IPS-20b (cell line): ENCODE measurements around the gene SMPDL3B.
A peak's percentile ranks its signal among the peaks of the same experiment; 100 is the strongest.

Experiments used
- H3K27ac ChIP-seq: one replicate; pipeline ENCODE4 v1.5.1; 2013; ENCODE audit warnings: low read length
- H3K27me3 ChIP-seq: 2 replicates; pipeline ENCODE4 v1.6.1; 2013; ENCODE audit warnings: mild to moderate bottlenecking, low read length, inconsistent platforms; ENCODE audit not compliant: insufficient read depth
- H3K36me3 ChIP-seq: 2 replicates; pipeline ENCODE4 v1.6.1; 2013; ENCODE audit warnings: low read depth, mild to moderate bottlenecking, inconsistent platforms, low read length, moderate library complexity; ENCODE audit not compliant: insufficient read depth
- H3K4me1 ChIP-seq: 2 replicates; pipeline ENCODE4 v1.6.1; 2013; ENCODE audit warnings: mild to moderate bottlenecking, control low read depth, inconsistent platforms, low read length, moderate library complexity; ENCODE audit not compliant: insufficient read depth
- H3K4me3 ChIP-seq: 2 replicates; pipeline ENCODE4 v1.5.1; 2013; ENCODE audit warnings: mild to moderate bottlenecking, low read length, inconsistent platforms
- H3K9ac ChIP-seq: 2 replicates; pipeline ENCODE4 v1.6.1; 2013; ENCODE audit warnings: low read depth, mild to moderate bottlenecking, inconsistent platforms, low read length, moderate library complexity
- H3K9me3 ChIP-seq: 2 replicates; pipeline ENCODE4 v1.6.1; 2013; ENCODE audit warnings: mild to moderate bottlenecking, low read depth, low read length, inconsistent platforms; ENCODE audit not compliant: insufficient read depth

SMPDL3B gene

GRCh38 chr1:27941671-27942540, 7.1 kb downstream of the SMPDL3B start:
- Histone ChIP-seq H3K36me3 (peaks cover 60% of the 10 kb centered on the region), H3K4me1 (peaks cover 20% of the 10 kb centered on the region), H3K9me3 (no peaks in the 10 kb centered on the region), H3K27me3 (no peaks in the 10 kb centered on the region), H3K27ac (no peak overlapping the region), H3K9ac (no peak overlapping the region), H3K4me3 (no peak overlapping the region)

DNA sequence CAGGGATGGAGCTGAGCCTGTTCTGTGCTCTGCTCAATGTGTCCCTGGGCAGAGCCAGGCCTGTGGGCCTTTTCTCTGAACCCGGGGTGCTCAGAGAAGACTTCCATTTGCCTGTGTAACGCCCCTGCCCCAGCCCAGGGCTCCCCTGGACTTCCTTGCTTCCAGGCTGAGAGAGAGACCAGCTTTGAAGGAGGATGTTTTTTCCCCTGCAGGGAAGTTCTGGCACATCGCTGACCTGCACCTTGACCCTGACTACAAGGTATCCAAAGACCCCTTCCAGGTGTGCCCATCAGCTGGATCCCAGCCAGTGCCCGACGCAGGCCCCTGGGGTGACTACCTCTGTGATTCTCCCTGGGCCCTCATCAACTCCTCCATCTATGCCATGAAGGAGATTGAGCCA, 10.2 kb downstream of the SMPDL3B start:
- H3K27me3 ChIP-seq: no peaks in the 10 kb centered on the region
- H3K9ac ChIP-seq: no peak overlapping the region
- H3K4me1 ChIP-seq: peaks cover 1% of the 10 kb centered on the region; the same call in 1 of the 2 replicates
- H3K36me3 ChIP-seq: peaks cover 79% of the 10 kb centered on the region
- H3K9me3 ChIP-seq: no peaks in the 10 kb centered on the region
- H3K27ac ChIP-seq: no peak overlapping the region
- H3K4me3 ChIP-seq: no peak overlapping the region

DNA sequence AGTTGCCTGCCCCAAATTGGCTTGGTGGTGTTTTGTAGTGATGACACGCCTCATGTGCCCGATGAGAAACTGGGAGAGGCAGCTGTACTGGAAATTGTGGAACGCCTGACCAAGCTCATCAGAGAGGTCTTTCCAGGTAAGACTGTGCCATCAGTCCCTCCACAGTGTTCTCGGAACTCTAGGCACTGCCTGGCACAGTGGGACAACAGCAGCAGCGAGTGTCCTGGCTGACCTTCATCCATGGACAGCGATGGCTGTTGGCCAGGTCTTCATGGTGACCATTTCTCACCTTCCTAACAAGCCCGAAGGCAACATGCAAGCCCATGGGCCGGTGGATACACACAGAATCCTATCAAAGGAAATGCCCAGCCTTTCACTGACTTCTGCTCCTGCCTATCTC, 14.2 kb downstream of the SMPDL3B start:
- peaks cover 83% of the 10 kb centered on the region for H3K36me3 ChIP-seq
- H3K9ac ChIP-seq: no peak overlapping the region
- no peak overlapping the region for H3K4me3 ChIP-seq

DNA sequence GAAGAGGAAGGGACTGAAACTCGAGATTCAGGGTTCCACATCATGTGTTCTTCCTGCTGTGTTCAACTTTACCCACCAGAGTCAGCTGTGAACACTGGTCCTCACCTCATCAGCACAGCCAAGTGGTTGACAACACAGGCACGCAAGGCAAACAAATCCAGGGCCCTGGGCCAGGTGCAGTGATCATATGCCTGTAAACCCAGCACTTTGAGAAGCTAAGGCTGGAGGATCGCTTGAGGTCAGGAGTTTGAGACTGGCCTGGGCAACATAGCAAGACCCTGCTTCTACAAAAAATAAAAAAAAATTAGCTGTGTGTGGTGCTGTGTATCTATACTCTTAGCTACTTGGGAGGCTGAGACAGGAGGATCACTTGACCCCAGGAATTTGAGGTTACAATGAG, 16.6 kb downstream of the SMPDL3B start:
- no peaks in the 10 kb centered on the region for H3K4me1 ChIP-seq
- peaks cover 83% of the 10 kb centered on the region for H3K36me3 ChIP-seq
- H3K27me3 ChIP-seq: no peaks in the 10 kb centered on the region

More for the DNA sequence above, 14.2 kb downstream of the SMPDL3B start:
- Histone ChIP-seq H3K4me1 (no peaks in the 10 kb centered on the region), H3K9me3 (no peaks in the 10 kb centered on the region), H3K27me3 (no peaks in the 10 kb centered on the region), H3K27ac (no peak overlapping the region)

GRCh38 chr1:27952147-27952546, 17.3 kb downstream of the SMPDL3B start:
- no peak overlapping the region for H3K9ac ChIP-seq

More for the DNA sequence above, 16.6 kb downstream of the SMPDL3B start:
- H3K9ac ChIP-seq: no peak overlapping the region
- no peak overlapping the region for H3K4me3 ChIP-seq
- no peaks in the 10 kb centered on the region for H3K9me3 ChIP-seq
- no peak overlapping the region for H3K27ac ChIP-seq

GRCh38 chr1:27954186-27954585, 19.4 kb downstream of the SMPDL3B start:
- H3K9me3 ChIP-seq: no peaks in the 10 kb centered on the region
- peaks cover 80% of the 10 kb centered on the region for H3K36me3 ChIP-seq
- no peak overlapping the region for H3K9ac ChIP-seq
- H3K27me3 ChIP-seq: no peaks in the 10 kb centered on the region
- H3K4me1 ChIP-seq: no peaks in the 10 kb centered on the region
- H3K27ac ChIP-seq: no peak overlapping the region
- no peak overlapping the region for H3K4me3 ChIP-seq

More at GRCh38 chr1:27952147-27952546, 17.3 kb downstream of the SMPDL3B start:
- Histone ChIP-seq H3K27ac (no peak overlapping the region), H3K4me3 (no peak overlapping the region), H3K36me3 (peaks cover 80% of the 10 kb centered on the region), H3K4me1 (no peaks in the 10 kb centered on the region), H3K27me3 (no peaks in the 10 kb centered on the region), H3K9me3 (no peaks in the 10 kb centered on the region)

GRCh38 chr1:27955076-27955475, 20.3 kb downstream of the SMPDL3B start:
- Histone ChIP-seq H3K4me3 (no peak overlapping the region), H3K9ac (no peak overlapping the region), H3K27ac (no peak overlapping the region), H3K27me3 (no peaks in the 10 kb centered on the region), H3K36me3 (peaks cover 71% of the 10 kb centered on the region), H3K9me3 (no peaks in the 10 kb centered on the region), H3K4me1 (no peaks in the 10 kb centered on the region)

- Histone ChIP-seq H3K36me3 (peaks cover 59% of the 10 kb centered on the region), H3K9me3 (no peaks in the 10 kb centered on the region), H3K27ac (no peak overlapping the region), H3K4me3 (no peak overlapping the region), H3K9ac (no peak overlapping the region), H3K27me3 (no peaks in the 10 kb centered on the region), H3K4me1 (0 out of 2 replicates have a peak, but pooled peaks cover 5% of the 10 kb centered on the region)
These were observed 22.0 kb downstream of the SMPDL3B start for GRCh38 chr1:27956761-27957160.

- H3K9me3 ChIP-seq: no peaks in the 10 kb centered on the region
- H3K4me3 ChIP-seq: no peak overlapping the region
- no peaks in the 10 kb centered on the region for H3K27me3 ChIP-seq
- H3K4me1 ChIP-seq: 0 out of 2 replicates have a peak, but pooled peaks cover 5% of the 10 kb centered on the region
- no peak overlapping the region for H3K27ac ChIP-seq
- H3K9ac ChIP-seq: no peak overlapping the region
- H3K36me3 ChIP-seq: peaks cover 51% of the 10 kb centered on the region
These were observed 22.9 kb downstream of the SMPDL3B start for GRCh38 chr1:27957655-27958054.

DNA sequence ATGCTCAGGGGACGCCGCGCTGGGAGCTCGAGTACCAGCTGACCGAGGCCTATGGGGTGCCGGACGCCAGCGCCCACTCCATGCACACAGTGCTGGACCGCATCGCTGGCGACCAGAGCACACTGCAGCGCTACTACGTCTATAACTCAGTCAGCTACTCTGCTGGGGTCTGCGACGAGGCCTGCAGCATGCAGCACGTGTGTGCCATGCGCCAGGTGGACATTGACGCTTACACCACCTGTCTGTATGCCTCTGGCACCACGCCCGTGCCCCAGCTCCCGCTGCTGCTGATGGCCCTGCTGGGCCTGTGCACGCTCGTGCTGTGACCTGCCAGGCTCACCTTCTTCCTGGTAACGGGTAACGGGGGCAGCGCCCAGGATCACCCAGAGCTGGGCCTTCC, 23.7 kb downstream of the SMPDL3B start:
- no peak overlapping the region for H3K27ac ChIP-seq
- no peaks in the 10 kb centered on the region for H3K9me3 ChIP-seq
- H3K27me3 ChIP-seq: no peaks in the 10 kb centered on the region
- 0 out of 2 replicates have a peak, but pooled peaks cover 5% of the 10 kb centered on the region for H3K4me1 ChIP-seq
- peaks cover 43% of the 10 kb centered on the region for H3K36me3 ChIP-seq
- H3K9ac ChIP-seq: no peak overlapping the region
- no peak overlapping the region for H3K4me3 ChIP-seq

DNA sequence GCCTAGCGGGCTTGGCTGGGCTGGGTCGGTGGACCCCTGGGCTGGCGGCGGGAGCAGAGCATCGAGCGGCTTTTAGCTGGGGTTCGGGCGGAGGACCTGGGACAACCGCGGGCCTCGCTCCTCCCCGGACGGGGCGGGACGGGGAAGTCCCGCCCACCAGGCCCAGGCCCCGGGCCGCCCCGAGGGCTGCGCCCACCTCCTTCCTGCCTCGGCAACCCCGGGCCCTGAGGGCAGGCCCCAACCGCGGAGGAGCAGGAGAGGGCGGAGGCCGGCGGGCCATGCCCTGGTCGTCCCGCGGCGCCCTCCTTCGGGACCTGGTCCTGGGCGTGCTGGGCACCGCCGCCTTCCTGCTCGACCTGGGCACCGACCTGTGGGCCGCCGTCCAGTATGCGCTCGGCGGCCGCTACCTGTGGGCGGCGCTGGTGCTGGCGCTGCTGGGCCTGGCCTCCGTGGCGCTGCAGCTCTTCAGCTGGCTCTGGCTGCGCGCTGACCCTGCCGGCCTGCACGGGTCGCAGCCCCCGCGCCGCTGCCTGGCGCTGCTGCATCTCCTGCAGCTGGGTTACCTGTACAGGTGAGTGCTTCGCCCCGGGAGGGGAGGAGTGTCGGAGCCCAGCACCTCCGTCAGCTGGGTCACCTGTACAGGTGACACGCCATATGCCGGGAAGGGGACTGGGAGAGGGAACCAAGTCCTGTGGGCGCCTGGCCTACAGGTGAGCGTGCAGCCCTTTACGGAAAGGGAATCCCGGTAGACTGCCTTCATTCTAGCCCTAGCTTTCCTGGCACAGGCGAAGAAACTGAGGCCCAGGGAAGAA, 25.2 kb downstream of the SMPDL3B start, which contains the start of gene XKR8:
Gene XKR8 (plus strand): TSS at position 182 of the 812 bp plus-strand sequence. CDS start 97 bp downstream, at position 279.
- Histone ChIP-seq H3K4me1 (0 out of 2 replicates have a peak, but pooled peaks cover 5% of the 10 kb centered on the region), H3K4me3 (peak within 1 kb of the TSS; percentile 86), H3K9me3 (no peaks in the 10 kb centered on the region), H3K27me3 (no peaks in the 10 kb centered on the region), H3K27ac (peak within 1 kb of the TSS; percentile 82), H3K9ac (peak within 1 kb of the TSS; percentile 93), H3K36me3 (peaks cover 28% of the 10 kb centered on the region)
